DND-41 (cell line): ENCODE data around the gene PLPPR4.

Experiments
- ATAC-seq: fragments of 200-7000 bp; cut with Tn5 transposase; 3 replicates; pipeline ENCODE4 v1.9.1; 2021; ENCODE audit warnings: low read depth; ENCODE audit not compliant: insufficient read depth
- DNase-seq: peaks from one replicate; pipeline ENCODE4 v3.0.0-alpha.2; 2020
- H2AFZ ChIP-seq: 2 replicates; pipeline ENCODE4 v1.6.0; 2012; ENCODE audit warnings: low read depth, low read length
- H3K27ac ChIP-seq: 2 replicates; pipeline ENCODE4 v1.5.1; 2012; ENCODE audit warnings: low read length, inconsistent platforms
- H3K27me3 ChIP-seq: fragments of 200-600 bp; sonication (generic); 2 replicates; pipeline ENCODE4 v1.6.0; 2012; ENCODE audit warnings: low read length, mild to moderate bottlenecking, inconsistent platforms; ENCODE audit not compliant: insufficient read depth, poor library complexity
- H3K36me3 ChIP-seq: 2 replicates; pipeline ENCODE4 v1.5.1; 2012; ENCODE audit warnings: low read length, inconsistent platforms; ENCODE audit not compliant: insufficient read depth
- H3K4me1 ChIP-seq: 2 replicates; pipeline ENCODE4 v1.5.1; 2012; ENCODE audit warnings: mild to moderate bottlenecking, low read length; ENCODE audit not compliant: insufficient read depth
- H3K4me2 ChIP-seq: 2 replicates; pipeline ENCODE4 v1.6.0; 2012; ENCODE audit warnings: mild to moderate bottlenecking, moderate library complexity, low read length, inconsistent platforms; ENCODE audit not compliant: insufficient read depth
- H3K4me3 ChIP-seq, 2 experiments: fragments of 200-600 bp in 1 of 2; shearing (Covaris generic) in 1 of 2; 2 replicates each; pipeline ENCODE4 v1.5.1; 2012 to 2016; ENCODE audit warnings: inconsistent platforms in 2 of 2, low read length in 2 of 2, mild to moderate bottlenecking in 2 of 2, low read depth in 1 of 2, moderate library complexity in 1 of 2
- H3K79me2 ChIP-seq: 2 replicates; pipeline ENCODE4 v1.6.0; 2012; ENCODE audit warnings: low read length, inconsistent platforms; ENCODE audit not compliant: insufficient read depth
- H3K9ac ChIP-seq: 2 replicates; pipeline ENCODE4 v1.6.0; 2012; ENCODE audit warnings: low read depth, mild to moderate bottlenecking, inconsistent platforms, low read length, moderate library complexity
- H3K9me3 ChIP-seq: 2 replicates; pipeline ENCODE4 v1.5.1; 2012; ENCODE audit warnings: low read length, moderate library complexity, mild to moderate bottlenecking, inconsistent platforms; ENCODE audit not compliant: insufficient read depth, severe bottlenecking
- H4K20me1 ChIP-seq: 2 replicates; pipeline ENCODE4 v1.6.0; 2012; ENCODE audit warnings: low read length; ENCODE audit not compliant: insufficient read depth
- EZH2 ChIP-seq: IDR thresholded peaks from 3 replicates; pipeline ENCODE4 v1.6.1; 2012; ENCODE audit warnings: borderline replicate concordance, low read depth, mild to moderate bottlenecking, moderate library complexity, low read length, inconsistent platforms; ENCODE audit not compliant: severe bottlenecking
- TF ChIP-seq, protein P1 (sequence below): IDR thresholded peaks from 2 replicates; pipeline ENCODE4 v1.5.1; 2012; ENCODE audit warnings: borderline replicate concordance, low read length, moderate library complexity, mild to moderate bottlenecking; ENCODE audit not compliant: poor library complexity, severe bottlenecking; ENCODE audit errors: extremely low read depth

PLPPR4 gene

DNA sequence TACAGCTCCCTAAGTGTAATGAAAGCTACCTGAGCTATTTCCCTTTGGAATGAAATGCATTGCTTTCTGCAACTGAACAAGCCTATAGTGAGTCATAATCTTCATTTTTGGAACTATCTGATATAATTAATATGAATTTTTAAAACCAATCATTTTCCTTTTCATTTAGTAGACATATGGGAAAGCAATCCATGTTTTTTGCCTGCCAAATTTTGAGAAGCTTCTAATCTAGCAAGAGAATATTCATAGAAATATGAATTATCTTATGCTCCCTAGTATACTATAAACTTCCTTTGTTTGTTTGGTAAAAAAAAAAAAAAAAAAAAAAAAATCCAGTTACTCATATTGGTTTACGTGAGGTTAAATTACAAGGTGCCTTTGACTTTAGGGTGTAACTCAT, 68.3 kb downstream of the PLPPR4 start:
- TF ChIP-seq, protein P1, sequence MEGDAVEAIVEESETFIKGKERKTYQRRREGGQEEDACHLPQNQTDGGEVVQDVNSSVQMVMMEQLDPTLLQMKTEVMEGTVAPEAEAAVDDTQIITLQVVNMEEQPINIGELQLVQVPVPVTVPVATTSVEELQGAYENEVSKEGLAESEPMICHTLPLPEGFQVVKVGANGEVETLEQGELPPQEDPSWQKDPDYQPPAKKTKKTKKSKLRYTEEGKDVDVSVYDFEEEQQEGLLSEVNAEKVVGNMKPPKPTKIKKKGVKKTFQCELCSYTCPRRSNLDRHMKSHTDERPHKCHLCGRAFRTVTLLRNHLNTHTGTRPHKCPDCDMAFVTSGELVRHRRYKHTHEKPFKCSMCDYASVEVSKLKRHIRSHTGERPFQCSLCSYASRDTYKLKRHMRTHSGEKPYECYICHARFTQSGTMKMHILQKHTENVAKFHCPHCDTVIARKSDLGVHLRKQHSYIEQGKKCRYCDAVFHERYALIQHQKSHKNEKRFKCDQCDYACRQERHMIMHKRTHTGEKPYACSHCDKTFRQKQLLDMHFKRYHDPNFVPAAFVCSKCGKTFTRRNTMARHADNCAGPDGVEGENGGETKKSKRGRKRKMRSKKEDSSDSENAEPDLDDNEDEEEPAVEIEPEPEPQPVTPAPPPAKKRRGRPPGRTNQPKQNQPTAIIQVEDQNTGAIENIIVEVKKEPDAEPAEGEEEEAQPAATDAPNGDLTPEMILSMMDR, result no peak
- TF ChIP-seq EZH2, result no peak

DNA sequence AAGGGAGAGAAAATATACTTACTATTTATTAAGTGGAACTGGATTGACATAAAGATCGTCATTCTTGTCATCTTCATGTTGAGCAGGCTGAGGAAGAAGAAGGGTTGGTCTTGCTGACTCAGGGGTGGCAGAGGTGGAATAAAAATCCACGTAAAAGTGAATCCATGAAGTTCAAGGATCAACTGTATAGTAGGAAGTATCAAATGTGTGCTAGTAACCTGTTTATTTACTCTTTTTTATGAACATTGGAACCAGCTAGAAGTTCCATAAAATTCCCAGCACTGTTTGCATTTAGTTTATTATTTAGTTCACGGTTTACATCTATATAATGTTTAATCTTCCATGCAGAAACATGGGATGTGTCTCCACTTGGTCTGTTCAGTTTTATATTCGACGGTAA, 70.7 kb downstream of the PLPPR4 start:
- ATAC-seq (no peak), DNase-seq (no peak)
- TF ChIP-seq EZH2, result no peak
- TF ChIP-seq, protein P1, result no peak
- Histone ChIP-seq H3K9ac (no peak overlapping the region), H3K27ac (no peak overlapping the region), H3K36me3 (no peaks in the 10 kb centered on the region), H3K79me2 (no peaks in the 10 kb centered on the region), H3K4me3 (no peak overlapping the region), H4K20me1 (no peaks in the 10 kb centered on the region), H3K9me3 (no peaks in the 10 kb centered on the region), H3K4me1 (no peaks in the 10 kb centered on the region), H3K27me3 (no peaks in the 10 kb centered on the region), H3K4me2 (no peak overlapping the region), H2AFZ (no peak overlapping the region)

More for the DNA sequence above, 68.3 kb downstream of the PLPPR4 start:
- H3K9ac ChIP-seq, result no peak overlapping the region
- DNase-seq, result no peak
- H3K4me2 ChIP-seq, result no peak overlapping the region
- no peaks in the 10 kb centered on the region for H3K27me3 ChIP-seq
- H4K20me1 ChIP-seq, result no peaks in the 10 kb centered on the region
- no peak overlapping the region for H3K4me3 ChIP-seq
- H2AFZ ChIP-seq, result no peak overlapping the region
- no peak for ATAC-seq
- H3K79me2 ChIP-seq, result no peaks in the 10 kb centered on the region
- H3K36me3 ChIP-seq, result no peaks in the 10 kb centered on the region
- no peaks in the 10 kb centered on the region for H3K9me3 ChIP-seq
- no peaks in the 10 kb centered on the region for H3K4me1 ChIP-seq
- no peak overlapping the region for H3K27ac ChIP-seq

DNA sequence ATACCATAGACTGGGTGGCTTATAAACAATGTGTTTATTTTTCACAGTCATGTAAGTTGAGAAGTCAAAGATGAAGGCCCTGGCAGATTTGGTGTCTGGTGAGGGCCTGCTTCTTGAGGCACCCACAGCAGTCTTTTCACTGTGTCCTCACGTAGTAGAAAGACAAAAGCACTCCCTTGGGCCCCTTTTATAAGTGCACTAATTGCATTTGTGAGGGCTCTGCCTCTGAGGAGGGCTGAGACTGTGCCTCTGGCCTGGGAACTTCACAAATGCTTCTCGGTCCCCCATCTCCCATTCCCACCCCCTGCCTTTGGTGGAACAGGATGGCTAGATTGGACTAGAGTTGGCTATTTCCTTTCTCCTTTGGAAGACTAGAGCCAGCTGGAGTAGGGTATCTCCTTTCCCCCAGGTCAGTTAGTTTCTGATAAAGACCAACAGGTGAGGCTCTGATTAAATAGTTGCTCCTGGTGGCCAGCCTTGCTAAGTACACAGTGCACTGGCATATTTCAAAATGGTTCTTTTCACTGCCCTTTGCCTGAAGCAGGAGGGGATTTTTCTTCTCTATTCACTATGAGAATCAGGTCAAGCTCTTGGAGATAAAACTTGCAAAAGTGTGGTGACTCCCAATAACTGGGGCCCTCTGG, 82.9 kb downstream of the PLPPR4 start:
- Histone ChIP-seq H2AFZ (no peak overlapping the region), H3K9ac (no peak overlapping the region), H3K4me3 (no peak overlapping the region), H3K36me3 (no peaks in the 10 kb centered on the region), H3K4me1 (no peaks in the 10 kb centered on the region), H3K27ac (no peak overlapping the region), H3K27me3 (no peaks in the 10 kb centered on the region), H4K20me1 (no peaks in the 10 kb centered on the region), H3K9me3 (no peaks in the 10 kb centered on the region), H3K4me2 (no peak overlapping the region), H3K79me2 (no peaks in the 10 kb centered on the region)
- TF ChIP-seq, protein P1, result no peak
- no peak for TF ChIP-seq EZH2
- DNase-seq (no peak), ATAC-seq (no peak)
